HepG2 (cell line): ENCODE data around the gene KDM4F. TPM values are rescaled to one million over a fixed set of nuclear protein-coding genes. Genes with fewer than 3 reads are reported as not detected.

ENCODE experiments used
- ATAC-seq: fragments of 200-7000 bp; cut with Tn5 transposase; 3 replicates; pipeline ENCODE4 v1.9.1; 2020; ENCODE audit warnings: mild to moderate bottlenecking, moderate library complexity
- BruUV-seq: library from RNA; stranded (reverse); fragments of 400-500 nt; replicated peaks from 2 replicates; lab custom pipeline; 2021; lab: Mats Ljungman, UMichigan
- CTCF ChIA-PET: fragments of 300-600 bp; formaldehyde crosslinking; extraction: SDS; loops from one replicate; lab custom pipeline; 2021; ENCODE audit warnings: low total read pairs, inconsistent platforms, low intra/inter-chr PET ratio; lab: Yijun Ruan, JAX
- POLR2A ChIA-PET: fragments of 350-600 bp; sonication (Branson Sonifier 250); formaldehyde crosslinking; loops from one replicate; lab custom pipeline; 2020; ENCODE audit warnings: antibody characterized with exemption, inconsistent platforms; lab: Yijun Ruan, JAX
- DNase-seq: peaks from one replicate; pipeline ENCODE4 v3.0.0-alpha.2; 2015; ENCODE audit warnings: low spot score
- FAIRE-seq: peaks from 3 replicates; lab custom pipeline; 2011; peaks lifted over from hg19 to GRCh38; lab: Jason Lieb, UNC
- H2AFZ ChIP-seq: one replicate; pipeline ENCODE4 v1.6.1; 2011; ENCODE audit warnings: low read length, inconsistent platforms
- H3K27ac ChIP-seq: fragments of 300-600 bp; 3 replicates; pipeline ENCODE4 v1.8.0; 2011; ENCODE audit warnings: mixed run types, mild to moderate bottlenecking, mixed read lengths, low read length, inconsistent platforms; ENCODE audit not compliant: insufficient read depth; ENCODE audit errors: extremely low read length
- H3K27me3 ChIP-seq, 2 experiments: fragments of 200-600 bp in 1 of 2; 2 replicates in 1 of 2; 3 replicates in 1 of 2; pipeline versions ENCODE4 v1.6.0 to v1.8.0; 2011; ENCODE audit warnings: low read length in 2 of 2, mild to moderate bottlenecking in 2 of 2, moderate library complexity in 2 of 2, inconsistent platforms in 1 of 2; ENCODE audit not compliant: insufficient read depth in 2 of 2, control insufficient read depth in 1 of 2
- H3K36me3 ChIP-seq, 2 experiments: fragments of 200-600 bp in 1 of 2; replicated peaks in 1 of 2; 2 replicates in 1 of 2; 3 replicates in 1 of 2; pipeline versions ENCODE4 v1.5.1 to v1.8.0; 2011; ENCODE audit warnings: low read length in 2 of 2, inconsistent platforms in 1 of 2; ENCODE audit not compliant: insufficient read depth in 2 of 2, control insufficient read depth in 1 of 2
- H3K4me1 ChIP-seq: 2 replicates; pipeline ENCODE4 v1.5.1; 2012; ENCODE audit warnings: low read length, inconsistent platforms; ENCODE audit not compliant: insufficient read depth
- H3K4me2 ChIP-seq: 2 replicates; pipeline ENCODE4 v1.6.0; 2011; ENCODE audit warnings: low read depth, low read length, inconsistent platforms
- H3K4me3 ChIP-seq, 3 experiments: fragments of 200-600 bp in 1 of 3; sonication (generic), shearing (Covaris generic) in 1 of 3; replicated peaks in 1 of 3; 2 replicates each; pipeline ENCODE4 v1.5.1; 2011 to 2016; ENCODE audit warnings: low read length in 3 of 3, inconsistent platforms in 2 of 3, low read depth in 2 of 3, mild to moderate bottlenecking in 2 of 3, control low read depth in 1 of 3, mixed read lengths in 1 of 3; ENCODE audit not compliant: insufficient read depth in 1 of 3
- H3K79me2 ChIP-seq: one replicate; pipeline ENCODE4 v1.6.1; 2011; ENCODE audit warnings: low read length, inconsistent platforms; ENCODE audit not compliant: insufficient read depth
- H3K9ac ChIP-seq: 2 replicates; pipeline ENCODE4 v1.6.0; 2011; ENCODE audit warnings: mild to moderate bottlenecking, low read depth, low read length, inconsistent platforms; ENCODE audit not compliant: insufficient read depth
- H3K9me3 ChIP-seq: 2 replicates; pipeline ENCODE4 v1.5.1; 2012; ENCODE audit warnings: mild to moderate bottlenecking, low read length
- H4K20me1 ChIP-seq: 2 replicates; pipeline ENCODE4 v1.6.0; 2011; ENCODE audit warnings: inconsistent platforms, mild to moderate bottlenecking, low read length, moderate library complexity; ENCODE audit not compliant: insufficient read depth
- ARNT ChIP-seq: fragments of 450-650 bp; IDR thresholded peaks from 2 replicates; pipeline ENCODE4 v1.6.1; 2017
- BORCS8-MEF2B ChIP-seq: sonication (generic); formaldehyde crosslinking; IDR thresholded peaks from 2 replicates; pipeline ENCODE4 v1.8.0; 2022; ENCODE audit warnings: mild to moderate bottlenecking, missing genetic modification reagents
- GFI1 ChIP-seq: sonication (generic); formaldehyde crosslinking; IDR thresholded peaks from 2 replicates; pipeline ENCODE4 v1.5.0; 2020; ENCODE audit warnings: missing genetic modification reagents, mild to moderate bottlenecking, borderline replicate concordance
- GPBP1L1 ChIP-seq: sonication (generic); formaldehyde crosslinking; IDR thresholded peaks from 2 replicates; pipeline ENCODE4 v1.5.0; 2020; ENCODE audit warnings: mild to moderate bottlenecking, missing genetic modification reagents
- HOMEZ ChIP-seq: IDR thresholded peaks from 2 replicates; pipeline ENCODE4 v1.6.1; 2016; ENCODE audit warnings: low read depth
- MEF2D ChIP-seq: sonication (generic); formaldehyde crosslinking; IDR thresholded peaks from 2 replicates; pipeline ENCODE4 v1.5.1; 2020; ENCODE audit warnings: mild to moderate bottlenecking, missing genetic modification reagents
- NFRKB ChIP-seq: fragments of 450-650 bp; IDR thresholded peaks from 2 replicates; pipeline ENCODE4 v1.6.1; 2017
- ONECUT2 ChIP-seq: sonication (generic); formaldehyde crosslinking; IDR thresholded peaks from 2 replicates; pipeline ENCODE4 v1.4.0; 2020; ENCODE audit warnings: missing genetic modification reagents
- RARA ChIP-seq: IDR thresholded peaks from 2 replicates; pipeline ENCODE4 v1.6.1; 2016; ENCODE audit warnings: missing genetic modification reagents, missing compliant biosample characterization
- SOX13 ChIP-seq, 3 experiments: fragments of 450-650 bp in 1 of 3; sonication (generic) in 1 of 3; formaldehyde crosslinking in 1 of 3; IDR thresholded peaks in 2 of 3; conservative IDR thresholded peaks in 1 of 3; 2 replicates each; pipeline versions ENCODE4 v1.5.0 to v1.6.1; 2016 to 2020; ENCODE audit warnings: antibody characterized with exemption in 1 of 3, mild to moderate bottlenecking in 1 of 3, missing compliant biosample characterization in 1 of 3, missing genetic modification reagents in 1 of 3, moderate library complexity in 1 of 3
- TERF1 ChIP-seq: sonication (generic); formaldehyde crosslinking; IDR thresholded peaks from 2 replicates; pipeline ENCODE4 v1.8.0; 2022; ENCODE audit warnings: mild to moderate bottlenecking, missing genetic modification reagents, moderate library complexity
- ZNF138 ChIP-seq: sonication (generic); formaldehyde crosslinking; IDR thresholded peaks from 2 replicates; pipeline ENCODE4 v1.5.0; 2020; ENCODE audit warnings: mild to moderate bottlenecking, low read depth, missing genetic modification reagents
- ZNF619 ChIP-seq: sonication (generic); formaldehyde crosslinking; IDR thresholded peaks from 2 replicates; pipeline ENCODE4 v1.4.0; 2020; ENCODE audit warnings: mild to moderate bottlenecking, missing genetic modification reagents
- ZNF749 ChIP-seq: sonication (generic); formaldehyde crosslinking; IDR thresholded peaks from 2 replicates; pipeline ENCODE4 v1.8.0; 2022; ENCODE audit warnings: mild to moderate bottlenecking, missing genetic modification reagents, moderate library complexity, borderline replicate concordance
- ZNF83 ChIP-seq: sonication (generic); formaldehyde crosslinking; IDR thresholded peaks from 2 replicates; pipeline ENCODE4 v1.4.0; 2020; ENCODE audit warnings: missing genetic modification reagents, mild to moderate bottlenecking, borderline replicate concordance
- ZNF878 ChIP-seq: sonication (generic); formaldehyde crosslinking; IDR thresholded peaks from 2 replicates; pipeline ENCODE4 v1.8.1; 2023; ENCODE audit warnings: mild to moderate bottlenecking, missing genetic modification reagents, moderate library complexity
- ZNF879 ChIP-seq: sonication (generic); formaldehyde crosslinking; IDR thresholded peaks from 2 replicates; pipeline ENCODE4 v1.8.1; 2023; ENCODE audit warnings: missing genetic modification reagents
- ZSCAN30 ChIP-seq: sonication (generic); formaldehyde crosslinking; IDR thresholded peaks from 2 replicates; pipeline ENCODE4 v1.5.0; 2020; ENCODE audit warnings: mild to moderate bottlenecking, missing genetic modification reagents
- WGBS: methylation state at CpG from one replicate; pipeline ENCODE4 v1.1.6; 2017; ENCODE audit warnings: low lambda C conversion rate; 5-methylcytosine and 5-hydroxymethylcytosine counted together
- in situ Hi-C: cut with HindIII; loops from 2 replicates; pipeline ENCODE4 v1.10.0; 2017; ENCODE audit warnings: low pct_unique_long_range_greater_than_20kb; ENCODE audit not compliant: extremely low pct_ligation_motif_present
- intact Hi-C: fragments of 100-400 bp; cut with micrococcal nuclease; formaldehyde crosslinking; loops from one replicate; pipeline ENCODE4 v1.10.0; 2022; ENCODE audit not compliant: unreplicated experiment
- polyA plus RNA-seq, 8 experiments: library from polyadenylated mRNA; depleted of rRNA in 3 of 8; stranded (reverse) in 7 of 8; unstranded in 1 of 8; fragments of >200 nt; fragmentation: Illumina TruSeq in 4 of 8; extraction: Trizol in 4 of 8; gene quantifications; 2 replicates each; pipeline versions ENCODE4 v1.2.1 to v1.2.3, GENCODE V29; 2011 to 2016; ENCODE audit warnings: low read depth in 4 of 8, missing spikeins in 1 of 8, mixed read lengths in 1 of 8; ENCODE audit not compliant: insufficient read depth in 1 of 8
- total RNA-seq, 5 experiments: library from RNA; depleted of rRNA; stranded (reverse); fragments of >200 nt; fragmentation: Illumina TruSeq; extraction: Trizol; gene quantifications; 2 replicates each; pipeline ENCODE4 v1.2.3, GENCODE V29; 2016; ENCODE audit warnings: low read depth in 1 of 5

Gene KDM4F
- total and polyA plus RNA-seq, 2 of the 13 experiments (the other 11 are each of a cell fraction or from before 2014, with no cell fraction given): not detected

GRCh38 chr11:95082576-95083001 is 33.4 kb downstream of the KDM4F start:
- intact Hi-C loops: no loop called here
- Histone ChIP-seq H3K27me3 (no peaks in the 10 kb centered on the region; a peak in 2 of 5 replicates), H3K36me3 (no peaks in the 10 kb centered on the region), H3K79me2 (no peaks in the 10 kb centered on the region), H3K4me2 (no peak overlapping the region), H3K27ac (no peak overlapping the region), H3K4me1 (no peaks in the 10 kb centered on the region), H3K9ac (no peak overlapping the region), H3K4me3 (no peak overlapping the region), H3K9me3 (no peaks in the 10 kb centered on the region), H2AFZ (no peak overlapping the region), H4K20me1 (no peaks in the 10 kb centered on the region)
- no TSS peak for BruUV-seq
- no peak for TF ChIP-seq HOMEZ (CRISPR knock-in tag)
- no peak for TF ChIP-seq TERF1
- no peak for TF ChIP-seq ZSCAN30 (CRISPR knock-in tag)
- no peak for TF ChIP-seq ARNT
- no peak for TF ChIP-seq ZNF619 (CRISPR knock-in tag)
- no peak for TF ChIP-seq MEF2D (CRISPR knock-in tag)
- TF ChIP-seq GPBP1L1 (CRISPR knock-in tag): no peak
- no peak for TF ChIP-seq NFRKB
- TF ChIP-seq GFI1 (CRISPR knock-in tag): no peak
- TF ChIP-seq ZNF878: no peak
- no peak for TF ChIP-seq BORCS8-MEF2B (CRISPR knock-in tag)
- TF ChIP-seq SOX13 (IDR thresholded peaks at IDR 0.05): no peak
- no peak for TF ChIP-seq SOX13 (CRISPR knock-in tag; conservative IDR thresholded peaks at IDR 0.05 in 1 of 2, IDR thresholded peaks at IDR 0.05 in 1 of 2)
- no peak for TF ChIP-seq ZNF749 (CRISPR knock-in tag)
- TF ChIP-seq RARA (CRISPR knock-in tag): no peak
- TF ChIP-seq ZNF83: no peak
- TF ChIP-seq ZNF879 (CRISPR knock-in tag): no peak
- no peak for TF ChIP-seq ONECUT2 (CRISPR knock-in tag)
- TF ChIP-seq ZNF138: no peak
- ChIA-PET CTCF (no interaction called here), POLR2A (no interaction called here)
- 33% methylated on average over 2 of the region's 2 CpGs for WGBS
- in situ Hi-C loops: loop anchor here (25.0 kb wide), 1 partner anchor 155 kb away; the partner anchor contains the start of gene SESN3
- no peak for DNase-seq
- FAIRE-seq: no peak
- ATAC-seq: no peak
